ENCODE data around the gene XK. TPM values are rescaled to one million over a fixed set of nuclear protein-coding genes. Genes with fewer than 3 reads are reported as not detected.

XK gene
- total RNA-seq, 4 donors from 2014 or later = 36.3 to 54.3 (median 39.9) TPM

DNA sequence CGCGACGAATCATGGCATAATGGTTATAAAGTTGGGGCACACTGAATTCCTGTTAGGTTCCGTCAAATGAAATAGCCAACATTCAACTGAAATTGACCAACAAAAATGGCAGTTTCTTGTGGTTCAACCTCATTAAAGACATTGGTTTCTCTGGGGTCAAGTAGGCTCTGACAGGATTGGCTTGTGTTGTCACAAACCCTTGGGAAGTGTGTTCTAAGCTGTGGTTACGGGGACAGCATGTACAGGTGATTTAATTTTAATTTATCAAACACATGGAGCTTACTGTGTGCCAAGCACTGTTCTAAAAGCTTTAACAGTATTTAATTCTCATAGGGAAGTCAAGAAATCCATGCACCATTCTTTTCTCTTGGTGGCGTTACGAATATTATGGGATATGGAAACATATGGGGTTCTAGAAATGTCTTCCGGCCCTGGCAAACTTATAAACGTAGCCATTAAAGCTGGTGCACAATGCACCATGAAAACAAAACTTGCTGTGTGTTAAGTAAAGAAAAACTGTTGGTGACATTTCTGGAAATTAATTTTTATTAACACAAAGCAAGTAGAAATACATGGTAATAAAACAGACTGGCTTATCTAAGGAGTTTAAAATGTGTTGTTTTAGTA, 891 bp downstream of the XK start:
- Histone ChIP-seq H3K4me1 (peaks cover 0 to 17% (median 6%) of the 10 kb centered on the region in 4 donors), H3K27me3 (no peaks in the 10 kb centered on the region), H3K9me3 (no peaks in the 10 kb centered on the region), H3K36me3 (no peaks in the 10 kb centered on the region), H3K4me3 (peak overlapping the region; percentile 27 to 60 (median 38)), H3K27ac (peak overlapping the region; percentile 90 to 93 (median 90))
- no peak for TF ChIP-seq POLR2A (IDR thresholded peaks at IDR 0.05)
- TF ChIP-seq POLR2AphosphoS5 (IDR thresholded peaks at IDR 0.05) = no peak
- no peak for TF ChIP-seq EP300 (IDR thresholded peaks at IDR 0.05; ENCODE audit: low read depth)
- TF ChIP-seq CTCF (IDR thresholded peaks at IDR 0.05) = no peak
- in situ Hi-C loops (cut with MboI; ENCODE audit: low pct_ligation_motif_present in 1 of 4, low pct_unique_long_range_greater_than_20kb in 1 of 4, low sequenced_read_pairs in 3 of 4) = no loop called here
- 73% methylated on average over 9 of the region's 9 CpGs; no CpG with 5 or more reads in 1 of the 2 donors for WGBS, 2 donors (ENCODE audit: low coverage in 1 of 2)
- intact Hi-C loops (cut with DNase I; ENCODE audit: low total_unique reads) = no loop called here
- no peak for DNase-seq

DNA sequence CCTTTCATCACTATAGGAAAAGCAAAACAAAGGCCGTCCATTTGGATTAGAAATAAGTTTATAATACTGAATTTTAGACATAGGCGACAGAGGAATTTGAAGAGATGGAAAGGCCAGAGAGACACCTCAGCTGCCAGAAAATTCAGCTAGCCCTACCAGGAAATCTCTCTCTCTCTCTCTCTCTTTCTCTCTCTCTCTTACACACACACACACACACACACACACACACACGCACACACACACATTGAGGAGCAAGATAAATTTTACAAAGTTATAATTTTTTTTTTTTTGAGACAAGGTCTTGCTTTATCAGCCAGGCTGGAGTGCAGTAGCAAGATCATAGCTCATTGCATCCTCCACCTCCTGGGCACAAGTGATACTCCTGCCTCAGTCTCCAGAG, 1.4 kb downstream of the XK start:
- H3K27ac ChIP-seq = peak overlapping the region; percentile 90 to 93 (median 90)
- no peak for DNase-seq
- H3K9me3 ChIP-seq = no peaks in the 10 kb centered on the region
- H3K27me3 ChIP-seq = no peaks in the 10 kb centered on the region
- WGBS, 2 donors (ENCODE audit: low coverage in 1 of 2) = 68% methylated on average over 3 of the region's 3 CpGs; no CpG with 5 or more reads in 1 of the 2 donors
- H3K4me3 ChIP-seq = peak overlapping the region in 3 of 4 donors; percentile 27 to 60 (median 40)
- intact Hi-C loops (cut with DNase I; ENCODE audit: low total_unique reads) (no loop called here), in situ Hi-C loops (cut with MboI; ENCODE audit: low pct_ligation_motif_present in 1 of 4, low pct_unique_long_range_greater_than_20kb in 1 of 4, low sequenced_read_pairs in 3 of 4) (no loop called here)
- H3K4me1 ChIP-seq = peaks cover 0 to 17% (median 6%) of the 10 kb centered on the region in 4 donors
- no peak for TF ChIP-seq EP300 (IDR thresholded peaks at IDR 0.05; ENCODE audit: low read depth)
- TF ChIP-seq POLR2A (IDR thresholded peaks at IDR 0.05) = no peak
- TF ChIP-seq POLR2AphosphoS5 (IDR thresholded peaks at IDR 0.05) = no peak
- no peak for TF ChIP-seq CTCF (IDR thresholded peaks at IDR 0.05)
- no peaks in the 10 kb centered on the region for H3K36me3 ChIP-seq

GRCh38 chrX:37690119-37690518, 4.5 kb downstream of the XK start:
- no peak for DNase-seq
- in situ Hi-C loops (cut with MboI; ENCODE audit: low pct_ligation_motif_present in 1 of 4, low pct_unique_long_range_greater_than_20kb in 1 of 4, low sequenced_read_pairs in 3 of 4) (no loop called here), intact Hi-C loops (cut with DNase I; ENCODE audit: low total_unique reads) (no loop called here)
- TF ChIP-seq POLR2A (IDR thresholded peaks at IDR 0.05) (no peak), POLR2AphosphoS5 (IDR thresholded peaks at IDR 0.05) (no peak), CTCF (IDR thresholded peaks at IDR 0.05) (no peak), EP300 (IDR thresholded peaks at IDR 0.05; ENCODE audit: low read depth) (no peak)
- H3K27ac ChIP-seq = peak overlapping the region in 2 of 4 donors; percentile 14 to 36
- H3K36me3 ChIP-seq = no peaks in the 10 kb centered on the region
- peaks cover 0 to 5% (median 0%) of the 10 kb centered on the region in 4 donors for H3K4me1 ChIP-seq
- no peaks in the 10 kb centered on the region for H3K9me3 ChIP-seq
- no peaks in the 10 kb centered on the region for H3K27me3 ChIP-seq
- H3K4me3 ChIP-seq = no peak overlapping the region

DNA sequence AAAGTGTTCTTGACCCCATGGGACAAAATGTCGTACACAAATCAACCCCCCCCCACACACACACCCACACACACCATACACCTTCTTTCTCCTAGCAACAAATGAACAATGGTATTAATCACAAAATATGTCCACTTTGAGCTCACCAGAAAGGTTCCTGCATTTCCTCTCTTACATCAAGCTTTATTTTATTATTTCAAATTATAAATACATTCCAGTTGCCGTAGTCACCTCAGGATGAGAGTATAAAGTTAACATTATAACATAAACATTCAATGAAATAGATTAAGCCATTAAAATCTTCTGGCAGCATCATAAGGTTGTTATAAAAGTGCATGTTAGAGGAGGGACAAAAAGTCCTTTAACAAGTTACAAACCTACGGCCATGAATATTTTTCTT, 7.3 kb downstream of the XK start:
- Histone ChIP-seq H3K4me1 (no peaks in the 10 kb centered on the region), H3K9me3 (no peaks in the 10 kb centered on the region), H3K4me3 (no peak overlapping the region), H3K27ac (no peak overlapping the region), H3K36me3 (no peaks in the 10 kb centered on the region), H3K27me3 (no peaks in the 10 kb centered on the region)
- intact Hi-C loops (cut with DNase I; ENCODE audit: low total_unique reads) = no loop called here
- in situ Hi-C loops (cut with MboI; ENCODE audit: low pct_ligation_motif_present in 1 of 4, low pct_unique_long_range_greater_than_20kb in 1 of 4, low sequenced_read_pairs in 3 of 4) = no loop called here
- 58 to 66% methylated on average over 2 to 3 of the region's 3 CpGs for WGBS, 2 donors (ENCODE audit: low coverage in 1 of 2)
- TF ChIP-seq POLR2A (IDR thresholded peaks at IDR 0.05) = no peak
- no peak for TF ChIP-seq EP300 (IDR thresholded peaks at IDR 0.05; ENCODE audit: low read depth)
- TF ChIP-seq CTCF (IDR thresholded peaks at IDR 0.05) = no peak
- no peak for TF ChIP-seq POLR2AphosphoS5 (IDR thresholded peaks at IDR 0.05)
- no peak for DNase-seq
